H1 (cell line): ENCODE results near the gene TUBAL3. TPM values are rescaled to one million over a fixed set of nuclear protein-coding genes. Genes with fewer than 3 reads are reported as not detected.
A peak's percentile ranks its signal among the peaks of the same experiment; 100 is the strongest.

ENCODE experiments used
- CTCF ChIA-PET: fragments of 300-600 bp; sonication (Branson Sonifier 250); formaldehyde crosslinking; loops from one replicate; lab custom pipeline; 2021; ENCODE audit not compliant: partially characterized antibody; lab: Charles Lee
- POLR2A ChIA-PET: fragments of 300-600 bp; sonication (Branson Sonifier 250); formaldehyde crosslinking; loops from one replicate; lab custom pipeline; 2021; ENCODE audit warnings: inconsistent platforms; ENCODE audit not compliant: partially characterized antibody; lab: Charles Lee
- DNase-seq, 2 experiments: peaks; one replicate each; pipeline versions ENCODE4 v3.0.0 to v3.0.0-alpha.2; 2010 to 2022; ENCODE audit warnings: low spot score in 2 of 2, low read depth in 1 of 2, mixed read lengths in 1 of 2
- FAIRE-seq: peaks from 2 replicates; lab custom pipeline; 2011; peaks lifted over from hg19 to GRCh38; lab: Jason Lieb, UNC
- H2AFZ ChIP-seq: 2 replicates; pipeline ENCODE4 v1.8.1; 2012; ENCODE audit warnings: low read length, inconsistent platforms
- H2AK5ac ChIP-seq: 2 replicates; pipeline ENCODE4 v1.6.1; 2013; ENCODE audit warnings: low read depth, low read length
- H2BK120ac ChIP-seq: replicated peaks from 2 replicates; pipeline ENCODE3; 2013; ENCODE audit warnings: low read depth, low read length, inconsistent platforms
- H2BK12ac ChIP-seq: 2 replicates; pipeline ENCODE4 v1.6.1; 2013; ENCODE audit warnings: low read depth, low read length
- H2BK15ac ChIP-seq: 2 replicates; pipeline ENCODE4 v1.6.1; 2013; ENCODE audit warnings: low read length
- H2BK20ac ChIP-seq: 2 replicates; pipeline ENCODE4 v1.6.1; 2013; ENCODE audit warnings: low read length
- H2BK5ac ChIP-seq: 2 replicates; pipeline ENCODE4 v1.6.1; 2013; ENCODE audit warnings: low read depth, low read length
- H3K14ac ChIP-seq: 2 replicates; pipeline ENCODE4 v1.6.1; 2013; ENCODE audit warnings: inconsistent platforms; ENCODE audit not compliant: insufficient read length
- H3K18ac ChIP-seq: 2 replicates; pipeline ENCODE4 v1.6.1; 2013; ENCODE audit warnings: low read length; ENCODE audit errors: extremely low read depth
- H3K23ac ChIP-seq: 2 replicates; pipeline ENCODE4 v1.6.1; 2013; ENCODE audit warnings: inconsistent platforms; ENCODE audit not compliant: insufficient read length
- H3K23me2 ChIP-seq: 2 replicates; pipeline ENCODE4 v1.6.1; 2013; ENCODE audit warnings: low read depth, low read length
- H3K27ac ChIP-seq: 2 replicates; pipeline ENCODE4 v1.6.1; 2011; ENCODE audit warnings: low read depth, low read length, inconsistent platforms
- H3K27me3 ChIP-seq, 4 experiments: replicated peaks in 1 of 4; 1 replicate in 1 of 4; 2 replicates in 3 of 4; pipeline versions ENCODE4 v1.6.1 to v1.8.1; 2011 to 2013; ENCODE audit warnings: low read length in 3 of 4, mild to moderate bottlenecking in 3 of 4, inconsistent platforms in 2 of 4, mixed read lengths in 2 of 4, moderate library complexity in 1 of 4; ENCODE audit not compliant: control insufficient read depth in 3 of 4, insufficient read depth in 3 of 4; ENCODE audit errors: extremely low read depth in 1 of 4
- H3K36me3 ChIP-seq, 4 experiments: 2 replicates each; pipeline versions ENCODE4 v1.6.1 to v1.8.1; 2011 to 2013; ENCODE audit warnings: mild to moderate bottlenecking in 4 of 4, low read length in 3 of 4, moderate library complexity in 2 of 4, control low read depth in 1 of 4, inconsistent platforms in 1 of 4; ENCODE audit not compliant: insufficient read depth in 4 of 4, control insufficient read depth in 2 of 4
- H3K4ac ChIP-seq: replicated peaks from 2 replicates; pipeline ENCODE3; 2013; ENCODE audit warnings: low read length, low read depth, mixed read lengths, inconsistent platforms; ENCODE audit not compliant: insufficient read length
- H3K4me1 ChIP-seq, 4 experiments: replicated peaks in 1 of 4; 1 replicate in 1 of 4; 2 replicates in 3 of 4; pipeline versions ENCODE4 v1.6.1 to v1.8.1; 2011 to 2013; ENCODE audit warnings: low read length in 3 of 4, inconsistent platforms in 2 of 4, mixed read lengths in 1 of 4; ENCODE audit not compliant: insufficient read depth in 4 of 4, control insufficient read depth in 3 of 4
- H3K4me2 ChIP-seq, 2 experiments: 2 replicates each; pipeline versions ENCODE4 v1.6.1 to v1.8.1; 2011 to 2013; ENCODE audit warnings: low read depth in 2 of 2, low read length in 2 of 2, control low read depth in 1 of 2, inconsistent platforms in 1 of 2, mild to moderate bottlenecking in 1 of 2; ENCODE audit not compliant: insufficient read depth in 1 of 2
- H3K4me3 ChIP-seq, 4 experiments: fragments of 200-600, 300-600 bp in 1 of 4; sonication (generic), shearing (Covaris generic), sonication (Bioruptor Twin) in 1 of 4; 2 replicates each; pipeline versions ENCODE4 v1.5.1 to v1.8.1; 2011 to 2016; ENCODE audit warnings: low read length in 4 of 4, low read depth in 3 of 4, control low read depth in 2 of 4, inconsistent platforms in 2 of 4, mild to moderate bottlenecking in 2 of 4, mixed read lengths in 1 of 4, moderate library complexity in 1 of 4; ENCODE audit not compliant: insufficient read depth in 2 of 4; ENCODE audit errors: extremely low read depth in 1 of 4
- H3K56ac ChIP-seq: replicated peaks from 2 replicates; pipeline ENCODE3; 2013; ENCODE audit warnings: low read depth, mild to moderate bottlenecking, mixed read lengths, low read length, inconsistent platforms; ENCODE audit not compliant: insufficient read length
- H3K79me1 ChIP-seq: 2 replicates; pipeline ENCODE4 v1.6.1; 2013; ENCODE audit warnings: low read depth, low read length, control low read depth
- H3K79me2 ChIP-seq, 2 experiments: 2 replicates each; pipeline versions ENCODE4 v1.6.1 to v1.8.1; 2012 to 2013; ENCODE audit warnings: low read length in 2 of 2, mild to moderate bottlenecking in 2 of 2, inconsistent platforms in 1 of 2; ENCODE audit not compliant: insufficient read depth in 2 of 2, control insufficient read depth in 1 of 2
- H3K9ac ChIP-seq, 4 experiments: replicated peaks in 1 of 4; 1 replicate in 1 of 4; 2 replicates in 3 of 4; pipeline versions ENCODE4 v1.6.1 to v1.8.1; 2011 to 2013; ENCODE audit warnings: low read depth in 3 of 4, low read length in 3 of 4, control low read depth in 2 of 4, mild to moderate bottlenecking in 2 of 4, moderate library complexity in 2 of 4, inconsistent platforms in 1 of 4; ENCODE audit errors: extremely low read depth in 1 of 4
- H3K9me3 ChIP-seq, 2 experiments: 2 replicates each; pipeline versions ENCODE4 v1.6.1 to v1.8.1; 2012 to 2013; ENCODE audit warnings: mild to moderate bottlenecking in 2 of 2, moderate library complexity in 2 of 2, control low read depth in 1 of 2, inconsistent platforms in 1 of 2, low read depth in 1 of 2, low read length in 1 of 2, mixed read lengths in 1 of 2; ENCODE audit not compliant: insufficient read depth in 2 of 2
- H4K20me1 ChIP-seq, 2 experiments: replicated peaks in 1 of 2; 2 replicates each; pipeline versions ENCODE3 to v1.8.1; 2011 to 2013; ENCODE audit warnings: inconsistent platforms in 2 of 2, low read length in 2 of 2, mild to moderate bottlenecking in 1 of 2; ENCODE audit not compliant: insufficient read depth in 2 of 2, control insufficient read depth in 1 of 2
- H4K5ac ChIP-seq: 2 replicates; pipeline ENCODE4 v1.6.1; 2013; ENCODE audit warnings: low read length, low read depth, mixed read lengths, inconsistent platforms; ENCODE audit not compliant: insufficient read length
- H4K8ac ChIP-seq: 2 replicates; pipeline ENCODE4 v1.8.0; 2013; ENCODE audit warnings: mild to moderate bottlenecking, moderate library complexity, low read length, inconsistent platforms; ENCODE audit not compliant: insufficient read depth; ENCODE audit errors: extremely low read depth
- H4K91ac ChIP-seq: replicated peaks from 2 replicates; pipeline ENCODE3; 2013; ENCODE audit warnings: low read length, mixed read lengths, inconsistent platforms; ENCODE audit not compliant: insufficient read length
- ASH2L ChIP-seq: fragments of 200-600, 300-600 bp; sonication (generic); IDR thresholded peaks from one replicate; pipeline ENCODE4 v1.7.1; 2017; ENCODE audit warnings: low read length
- POLR2A ChIP-seq, 2 experiments: IDR thresholded peaks; 1 replicate in 1 of 2; 2 replicates in 1 of 2; pipeline ENCODE4 v1.6.1; 2011; ENCODE audit warnings: low read depth in 2 of 2, low read length in 2 of 2, mild to moderate bottlenecking in 2 of 2; ENCODE audit errors: control extremely low read depth in 1 of 2
- RBBP5 ChIP-seq: IDR thresholded peaks from 2 replicates; pipeline ENCODE4 v1.7.1; 2012; ENCODE audit warnings: low read depth, mild to moderate bottlenecking, inconsistent platforms, low read length, moderate library complexity, borderline replicate concordance
- SAP30 ChIP-seq: fragments of 300-600 bp; sonication (generic); IDR thresholded peaks from 2 replicates; pipeline ENCODE4 v1.7.1; 2012; ENCODE audit warnings: low read length, moderate library complexity, mild to moderate bottlenecking, inconsistent platforms; ENCODE audit not compliant: insufficient read depth, insufficient replicate concordance
- SIN3A ChIP-seq, 2 experiments: IDR thresholded peaks in 1 of 2; conservative IDR thresholded peaks in 1 of 2; 2 replicates each; pipeline ENCODE4 v1.6.1; 2011 to 2012; ENCODE audit warnings: low read length in 2 of 2, improper control_type of control experiment in 1 of 2, low read depth in 1 of 2, mild to moderate bottlenecking in 1 of 2
- TBP ChIP-seq: IDR thresholded peaks from 2 replicates; pipeline ENCODE4 v1.6.1; 2011; ENCODE audit warnings: low read depth, low read length, improper control_type of control experiment
- YY1 ChIP-seq: IDR thresholded peaks from 2 replicates; pipeline ENCODE4 v1.6.1; 2011; ENCODE audit warnings: low read depth, mild to moderate bottlenecking, low read length
- WGBS, 2 experiments: shearing (Covaris generic) in 1 of 2; methylation state at CpG; one replicate each; pipeline versions ENCODE4 v1.1.6 to v1.1.7; 2013 to 2015; ENCODE audit warnings: low lambda C conversion rate in 2 of 2, mixed read lengths in 2 of 2, inconsistent platforms in 1 of 2, low coverage in 1 of 2, missing lambda C conversion rate in 1 of 2; ENCODE audit not compliant: insufficient replicate concordance in 2 of 2, insufficient coverage in 1 of 2, insufficient read length in 1 of 2; ENCODE audit errors: extremely low coverage in 1 of 2, missing lambda C conversion rate in 1 of 2; 5-methylcytosine and 5-hydroxymethylcytosine counted together
- polyA plus RNA-seq, 7 experiments: library from polyadenylated mRNA; depleted of rRNA in 3 of 7; stranded (reverse) in 5 of 7; unstranded in 2 of 7; fragments of >200 nt in 5 of 7; fragments of 200-250 nt in 2 of 7; gene quantifications; 1 replicate in 5 of 7; 2 replicates in 1 of 7; 4 replicates in 1 of 7; pipeline versions ENCODE4 v1.2.1 to v1.2.3, GENCODE V29; 2011 to 2013; ENCODE audit warnings: missing spikeins in 2 of 7, mixed read lengths in 2 of 7
- total RNA-seq: library from RNA; stranded (reverse); fragmentation: NEBNext Ultra II Directional; extraction: Animal tissue kit (Norgen Biotek cat#: 25700); gene quantifications from 2 replicates; pipeline ENCODE4 v1.2.1, GENCODE V29; 2021
- TF ChIP-seq, protein P1 (sequence below): IDR thresholded peaks from 2 replicates; pipeline ENCODE4 v1.6.1; 2012; ENCODE audit warnings: inconsistent platforms

The TUBAL3 gene
- total and polyA plus RNA-seq, 2 of the 8 experiments (the other 6 are each of a cell fraction or from before 2014, with no cell fraction given), result 0.17 TPM; not detected in 1

DNA sequence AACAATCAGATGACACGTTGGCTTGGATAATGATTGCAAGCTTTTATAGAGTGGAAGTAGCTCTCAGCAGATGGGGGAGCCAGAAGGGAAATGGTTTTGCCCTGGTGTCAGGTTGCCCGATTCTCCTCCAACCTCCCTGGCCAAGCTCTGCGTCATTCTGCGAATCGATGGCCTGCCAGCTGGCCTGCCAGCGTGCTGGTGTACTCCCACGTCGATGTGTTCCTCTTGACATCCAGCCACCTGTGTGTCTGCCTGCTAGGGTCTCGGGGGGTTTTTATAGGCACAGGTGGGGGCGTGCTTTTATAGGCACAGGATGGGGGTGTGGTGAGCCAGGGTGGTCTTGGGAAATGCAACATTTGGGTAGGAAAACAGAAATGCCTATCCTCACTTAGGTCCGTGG lies 12.4 kb upstream of the TUBAL3 start:
- no peak overlapping the region for H2BK15ac ChIP-seq
- no peak overlapping the region for H3K14ac ChIP-seq
- H3K4me1 ChIP-seq, result peaks cover 4 to 13% (median 7%) of the 10 kb centered on the region in 4 experiments
- TF ChIP-seq SIN3A (conservative IDR thresholded peaks at IDR 0.05 in 1 of 2, IDR thresholded peaks at IDR 0.05 in 1 of 2; ENCODE audit: low read depth in 1 of 2, low read length in 2 of 2), result peak; percentile 41 to 60; a peak in 1 of 4 replicates
- TF ChIP-seq RBBP5, result 0 out of 2 replicates have a peak, but pooled peaks have one; percentile 70
- TF ChIP-seq ASH2L, result peak; percentile 91
- no peak for TF ChIP-seq POLR2A (IDR thresholded peaks at IDR 0.05; ENCODE audit: control extremely low read depth in 1 of 2, low read depth in 2 of 2, low read length in 2 of 2)
- TF ChIP-seq, protein P1, sequence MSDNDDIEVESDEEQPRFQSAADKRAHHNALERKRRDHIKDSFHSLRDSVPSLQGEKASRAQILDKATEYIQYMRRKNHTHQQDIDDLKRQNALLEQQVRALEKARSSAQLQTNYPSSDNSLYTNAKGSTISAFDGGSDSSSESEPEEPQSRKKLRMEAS, result peak; percentile 44
- peak; percentile 53 for TF ChIP-seq SAP30
- TF ChIP-seq TBP, result 0 out of 2 replicates have a peak, but pooled peaks have one; percentile 51
- no peak for TF ChIP-seq YY1
- TF ChIP-seq, all 59 proteins: peak for 6
- H2BK5ac ChIP-seq, result no peak overlapping the region
- H3K56ac ChIP-seq, result no peak overlapping the region
- H3K4me3 ChIP-seq, result peak overlapping the region in 3 of 4 experiments; percentile 5 to 35 (median 20); a peak in 5 of 8 replicates
- H2AK5ac ChIP-seq, result peak overlapping the region; percentile 76; the same call in 1 of the 2 replicates
- peak overlapping the region; percentile 57 to 86 for H3K4me2 ChIP-seq
- H4K5ac ChIP-seq, result no peak overlapping the region
- H3K23ac ChIP-seq, result no peak overlapping the region
- H4K91ac ChIP-seq, result no peak overlapping the region
- no peak overlapping the region for H2BK20ac ChIP-seq
- 23% methylated on average over 11 of the region's 11 CpGs; no CpG with 5 or more reads in 1 of the 2 experiments for whole genome bisulfite sequencing, 2 experiments
- DNase-seq (peak in 1 of 2 experiments; percentile 58), FAIRE-seq (peak; percentile 42)
- no peak overlapping the region for H2BK12ac ChIP-seq
- H3K4ac ChIP-seq, result no peak overlapping the region
- H3K27me3 ChIP-seq, result no peaks in the 10 kb centered on the region
- H3K18ac ChIP-seq, result no peak overlapping the region
- peaks cover 5 to 6% of the 10 kb centered on the region in 2 experiments for H4K20me1 ChIP-seq
- ChIA-PET POLR2A (interaction anchor here (0.7 to 1.8 kb wide), 3 partner anchors 17 to 78 kb away, joined by 3 to 5 read pairs (median 4); no protein-coding TSS in a partner anchor), CTCF (interaction anchor here (0.7 to 1.6 kb wide), 6 partner anchors 16 to 567 kb away, joined by 3 to 4 read pairs (median 3); no protein-coding TSS in a partner anchor)
- H3K79me1 ChIP-seq, result peaks cover 5% of the 10 kb centered on the region; the same call in 1 of the 2 replicates
- no peak overlapping the region for H2BK120ac ChIP-seq
- H3K9me3 ChIP-seq, result no peaks in the 10 kb centered on the region
- no peaks in the 10 kb centered on the region for H3K36me3 ChIP-seq
- H4K8ac ChIP-seq, result peak overlapping the region; percentile 35; the same call in 1 of the 2 replicates
- H3K27ac ChIP-seq, result no peak overlapping the region
- H3K23me2 ChIP-seq, result peaks cover 4% of the 10 kb centered on the region
- peaks cover 21 to 91% of the 10 kb centered on the region in 2 experiments for H3K79me2 ChIP-seq
- H2AFZ ChIP-seq, result no peak overlapping the region
- no peak overlapping the region; a peak in 1 of 7 replicates for H3K9ac ChIP-seq
